DOHH2 (cell line): ENCODE results near the gene FAM76B.

Experiments
- H3F3A ChIP-seq: fragments of 200-600 bp; sonication (generic), shearing (Covaris generic); 2 replicates; pipeline ENCODE4 v1.6.0; 2016; ENCODE audit warnings: antibody characterized with exemption, mild to moderate bottlenecking; ENCODE audit not compliant: control insufficient read depth, insufficient read depth
- H3K27ac ChIP-seq: fragments of 200-600 bp; sonication (generic); 2 replicates; pipeline ENCODE4 v1.5.1; 2014; ENCODE audit warnings: low read depth, mild to moderate bottlenecking, low read length, moderate library complexity
- H3K27me3 ChIP-seq: fragments of 200-600 bp; sonication (generic); 2 replicates; pipeline ENCODE4 v1.6.1; 2014; ENCODE audit warnings: mild to moderate bottlenecking, low read length, mixed read lengths; ENCODE audit not compliant: control insufficient read depth
- H3K36me3 ChIP-seq: fragments of 200-600 bp; sonication (generic); 2 replicates; pipeline ENCODE4 v1.6.1; 2014; ENCODE audit warnings: mild to moderate bottlenecking, low read length, moderate library complexity, mixed read lengths; ENCODE audit not compliant: control insufficient read depth
- H3K4me1 ChIP-seq: fragments of 200-600 bp; sonication (generic); 2 replicates; pipeline ENCODE4 v1.6.1; 2014; ENCODE audit warnings: mild to moderate bottlenecking, low read length, mixed read lengths; ENCODE audit not compliant: control insufficient read depth
- H3K4me2 ChIP-seq: fragments of 200-600 bp; sonication (generic); 2 replicates; pipeline ENCODE4 v1.6.0; 2014; ENCODE audit warnings: mild to moderate bottlenecking, low read length, moderate library complexity
- H3K4me3 ChIP-seq: fragments of 200-600 bp; sonication (generic); 2 replicates; pipeline ENCODE4 v1.5.1; 2014; ENCODE audit warnings: mild to moderate bottlenecking, low read length, mixed read lengths
- H3K79me2 ChIP-seq: fragments of 200-600 bp; sonication (generic); 2 replicates; pipeline ENCODE4 v1.6.1; 2014; ENCODE audit warnings: mild to moderate bottlenecking, low read length, mixed read lengths; ENCODE audit not compliant: control insufficient read depth
- H3K9me2 ChIP-seq: fragments of 200-600 bp; sonication (generic); replicated peaks from 2 replicates; pipeline ENCODE4 v1.6.1; 2014; ENCODE audit warnings: mild to moderate bottlenecking, low read length, mixed read lengths; ENCODE audit not compliant: control insufficient read depth
- H3K9me3 ChIP-seq: fragments of 200-600 bp; sonication (generic); 2 replicates; pipeline ENCODE4 v1.6.1; 2014; ENCODE audit warnings: antibody characterized with exemption, low read length, mixed read lengths; ENCODE audit not compliant: control insufficient read depth, insufficient read depth
- H4K20me1 ChIP-seq: fragments of 200-600 bp; sonication (generic); 2 replicates; pipeline ENCODE4 v1.6.0; 2014; ENCODE audit warnings: low read depth, mild to moderate bottlenecking, antibody characterized with exemption, low read length, moderate library complexity; ENCODE audit not compliant: control insufficient read depth, insufficient read depth
- EZH2phosphoT487 ChIP-seq: fragments of 200-600 bp; sonication (generic); IDR thresholded peaks from 2 replicates; pipeline ENCODE4 v1.6.1; 2017; ENCODE audit warnings: borderline replicate concordance, mild to moderate bottlenecking, antibody characterized with exemption, low read length, moderate library complexity, mixed read lengths
- TF ChIP-seq, protein P1 (sequence below): fragments of 200-600 bp; sonication (generic); IDR thresholded peaks from one replicate; pipeline ENCODE4 v1.5.1; 2014; ENCODE audit warnings: antibody characterized with exemption, mild to moderate bottlenecking, low read depth, low read length; ENCODE audit not compliant: poor library complexity, severe bottlenecking

The FAM76B gene

DNA sequence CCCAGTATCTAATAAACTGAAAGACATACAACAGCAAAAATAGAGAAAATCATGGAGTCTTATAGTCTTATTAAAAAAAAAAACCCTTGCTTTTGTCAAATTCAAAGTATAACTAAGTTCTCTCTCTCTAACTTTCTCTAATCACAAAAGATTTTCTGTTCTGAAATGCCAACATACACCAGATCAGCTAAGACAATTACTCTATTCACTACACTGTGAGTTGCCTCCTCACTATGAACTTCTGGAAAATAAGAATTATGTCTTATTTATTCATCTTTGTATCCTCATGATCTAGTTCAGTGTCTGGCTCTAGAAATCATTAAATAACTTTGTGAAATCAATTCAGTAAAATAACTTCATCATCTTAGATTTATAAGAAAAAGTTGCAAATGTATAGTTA is 12.7 kb downstream of the FAM76B start:
- Histone ChIP-seq H3K79me2 (peaks cover 34% of the 10 kb centered on the region), H3K36me3 (peaks cover 98% of the 10 kb centered on the region), H3K9me2 (no peaks in the 10 kb centered on the region), H3F3A (peaks cover 11% of the 10 kb centered on the region), H4K20me1 (no peaks in the 10 kb centered on the region), H3K4me2 (no peak overlapping the region), H3K4me3 (no peak overlapping the region), H3K27ac (no peak overlapping the region), H3K4me1 (peaks cover 44% of the 10 kb centered on the region), H3K9me3 (no peaks in the 10 kb centered on the region), H3K27me3 (no peaks in the 10 kb centered on the region)
- TF ChIP-seq, protein P1, sequence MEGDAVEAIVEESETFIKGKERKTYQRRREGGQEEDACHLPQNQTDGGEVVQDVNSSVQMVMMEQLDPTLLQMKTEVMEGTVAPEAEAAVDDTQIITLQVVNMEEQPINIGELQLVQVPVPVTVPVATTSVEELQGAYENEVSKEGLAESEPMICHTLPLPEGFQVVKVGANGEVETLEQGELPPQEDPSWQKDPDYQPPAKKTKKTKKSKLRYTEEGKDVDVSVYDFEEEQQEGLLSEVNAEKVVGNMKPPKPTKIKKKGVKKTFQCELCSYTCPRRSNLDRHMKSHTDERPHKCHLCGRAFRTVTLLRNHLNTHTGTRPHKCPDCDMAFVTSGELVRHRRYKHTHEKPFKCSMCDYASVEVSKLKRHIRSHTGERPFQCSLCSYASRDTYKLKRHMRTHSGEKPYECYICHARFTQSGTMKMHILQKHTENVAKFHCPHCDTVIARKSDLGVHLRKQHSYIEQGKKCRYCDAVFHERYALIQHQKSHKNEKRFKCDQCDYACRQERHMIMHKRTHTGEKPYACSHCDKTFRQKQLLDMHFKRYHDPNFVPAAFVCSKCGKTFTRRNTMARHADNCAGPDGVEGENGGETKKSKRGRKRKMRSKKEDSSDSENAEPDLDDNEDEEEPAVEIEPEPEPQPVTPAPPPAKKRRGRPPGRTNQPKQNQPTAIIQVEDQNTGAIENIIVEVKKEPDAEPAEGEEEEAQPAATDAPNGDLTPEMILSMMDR, result no peak
- no peak for TF ChIP-seq EZH2phosphoT487

DNA sequence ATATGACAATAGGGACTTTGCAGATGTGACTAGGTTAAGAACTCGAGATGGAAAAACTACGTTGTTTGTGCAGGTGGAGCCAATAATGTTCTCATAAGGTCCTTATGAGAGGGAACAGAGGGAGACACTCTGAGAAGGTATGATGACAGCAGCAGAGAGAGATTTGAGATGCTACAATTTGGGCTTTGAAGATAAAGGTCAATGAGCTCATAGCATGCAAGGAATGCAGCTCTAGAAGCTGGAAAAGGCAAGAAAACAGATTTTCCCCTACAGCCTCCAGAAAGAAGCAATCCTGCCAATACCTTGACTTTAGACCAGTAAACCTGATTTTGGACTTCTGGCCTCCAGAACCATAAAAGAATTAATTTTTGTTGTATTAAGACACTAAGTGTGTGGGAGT is 21.1 kb downstream of the FAM76B start:
- Histone ChIP-seq H3K9me3 (no peaks in the 10 kb centered on the region), H3K9me2 (no peaks in the 10 kb centered on the region), H3K4me1 (peaks cover 12% of the 10 kb centered on the region), H3K27ac (no peak overlapping the region), H3K4me2 (no peak overlapping the region), H3K4me3 (no peak overlapping the region), H3F3A (peaks cover 31% of the 10 kb centered on the region), H3K27me3 (no peaks in the 10 kb centered on the region), H3K36me3 (peaks cover 57% of the 10 kb centered on the region), H3K79me2 (no peaks in the 10 kb centered on the region), H4K20me1 (no peaks in the 10 kb centered on the region)
- TF ChIP-seq EZH2phosphoT487, result no peak
- TF ChIP-seq, protein P1, result no peak

DNA sequence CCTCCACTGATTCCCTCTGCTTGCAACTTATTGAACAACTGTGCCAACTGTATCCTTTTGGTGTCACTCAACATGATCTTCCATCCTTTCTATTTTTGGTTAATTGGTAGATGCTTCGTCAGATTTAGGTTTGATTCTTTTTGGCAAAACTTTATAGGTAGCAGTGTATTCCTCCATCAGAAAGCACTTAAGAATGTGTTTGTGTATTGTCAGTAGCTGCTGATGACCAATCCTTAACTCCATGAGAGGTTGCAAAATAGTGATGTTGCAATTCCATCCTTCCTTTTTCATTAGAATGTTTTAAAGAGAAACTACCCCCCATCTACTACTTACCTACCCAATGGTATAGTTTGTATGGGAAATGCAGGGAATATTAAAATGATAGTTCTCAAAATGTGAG is 22.1 kb downstream of the FAM76B start:
- no peak overlapping the region for H3K4me2 ChIP-seq
- H3K9me2 ChIP-seq, result no peaks in the 10 kb centered on the region
- peaks cover 15% of the 10 kb centered on the region for H3K4me1 ChIP-seq
- H3K36me3 ChIP-seq, result peaks cover 48% of the 10 kb centered on the region
- no peaks in the 10 kb centered on the region for H3K27me3 ChIP-seq
- no peaks in the 10 kb centered on the region for H3K9me3 ChIP-seq
- TF ChIP-seq, protein P1, result no peak
- TF ChIP-seq EZH2phosphoT487, result no peak
- no peak overlapping the region for H3K4me3 ChIP-seq
- no peaks in the 10 kb centered on the region for H4K20me1 ChIP-seq
- no peaks in the 10 kb centered on the region for H3K79me2 ChIP-seq
- no peak overlapping the region for H3K27ac ChIP-seq
- peaks cover 31% of the 10 kb centered on the region for H3F3A ChIP-seq

DNA sequence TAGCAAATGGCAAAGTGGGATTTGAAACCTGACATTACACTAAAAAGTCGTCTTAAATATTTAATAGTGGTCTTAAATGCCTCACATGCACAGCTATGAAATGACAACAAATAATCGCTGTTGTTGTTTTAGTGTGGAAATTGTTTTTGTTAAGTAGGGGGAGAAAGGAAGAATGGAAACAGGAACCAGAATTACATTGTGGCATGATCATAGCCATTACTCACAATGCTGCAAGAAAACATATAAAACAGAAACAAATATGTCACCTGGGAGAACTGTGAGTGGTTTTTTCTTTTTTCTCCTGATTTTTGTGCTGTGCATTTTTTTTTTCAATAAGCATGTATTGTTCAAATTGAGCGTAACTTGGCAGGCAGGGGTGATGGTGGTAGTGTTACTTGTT is 22.9 kb downstream of the FAM76B start:
- Histone ChIP-seq H3K36me3 (peaks cover 40% of the 10 kb centered on the region), H3K4me1 (peaks cover 15% of the 10 kb centered on the region), H3K9me3 (no peaks in the 10 kb centered on the region), H3K27ac (no peak overlapping the region), H4K20me1 (no peaks in the 10 kb centered on the region), H3K9me2 (no peaks in the 10 kb centered on the region), H3K4me2 (no peak overlapping the region), H3K79me2 (no peaks in the 10 kb centered on the region), H3F3A (peaks cover 31% of the 10 kb centered on the region), H3K27me3 (no peaks in the 10 kb centered on the region), H3K4me3 (no peak overlapping the region)
- no peak for TF ChIP-seq EZH2phosphoT487
- TF ChIP-seq, protein P1, result no peak
